Measurements from ENCODE around the gene MYLK.

DNA sequence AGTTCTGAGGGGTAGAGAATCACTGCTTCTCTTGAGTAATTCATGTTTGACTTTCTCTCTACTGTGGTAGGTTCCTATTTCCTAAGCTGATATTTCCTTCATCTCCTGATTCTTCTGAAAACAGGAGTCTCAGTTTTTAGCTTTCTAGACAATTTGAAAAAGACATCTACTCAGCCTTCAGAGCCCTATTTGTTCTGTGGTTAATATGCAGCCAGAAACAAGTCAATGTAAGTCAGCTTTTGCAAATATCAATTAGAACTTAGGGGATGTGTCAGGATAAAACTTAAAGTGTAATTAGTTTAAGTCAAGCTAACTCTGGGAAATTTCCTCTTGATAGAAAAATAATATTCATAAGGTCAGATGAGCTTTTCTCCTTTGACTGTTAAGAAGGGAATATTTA lies 277.6 kb downstream of the MYLK start:
- TF ChIP-seq CTCF (IDR thresholded peaks at IDR 0.05): no peak
- TF ChIP-seq POLR2A (IDR thresholded peaks at IDR 0.05): no peak
